Stimulated activated CD8-positive, alpha-beta memory T cell treated with anti-CD3 and anti-CD28 coated beads, Interleukin-12 subunit alpha, Interleukin-12 subunit beta, amount 100 ng/mL, for 24 hours (primary cell): Measurements from ENCODE around the gene PSME4.
"Not testable (repeated sequence)": the region's sequence is repeated elsewhere in the genome, so short reads cannot be mapped to it uniquely, and the experiment has no call there.

ENCODE experiments used
- DNase-seq: peaks from one replicate; pipeline ENCODE4 v3.0.0-alpha.2; 2020; ENCODE audit errors: extremely low read depth

The PSME4 gene

DNA sequence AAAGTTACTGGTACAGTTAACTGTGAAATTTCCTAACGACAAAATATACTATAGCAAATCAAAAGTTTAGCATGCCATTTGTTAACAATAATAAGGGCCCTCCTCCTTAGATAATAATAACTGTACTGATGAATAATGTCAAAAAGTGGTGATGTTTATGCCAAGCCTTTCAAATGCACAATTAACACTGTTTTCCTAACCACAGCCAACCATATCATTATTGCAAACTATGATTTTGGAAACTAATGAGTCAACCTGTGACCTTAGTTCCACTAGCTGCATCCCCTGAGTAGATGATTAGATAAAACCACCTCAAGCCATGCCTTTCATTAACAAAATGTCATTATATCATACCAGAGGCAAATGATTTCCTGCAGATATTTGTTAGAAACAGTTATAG is 85.9 kb downstream of the PSME4 start:
- no peak for DNase-seq

DNA sequence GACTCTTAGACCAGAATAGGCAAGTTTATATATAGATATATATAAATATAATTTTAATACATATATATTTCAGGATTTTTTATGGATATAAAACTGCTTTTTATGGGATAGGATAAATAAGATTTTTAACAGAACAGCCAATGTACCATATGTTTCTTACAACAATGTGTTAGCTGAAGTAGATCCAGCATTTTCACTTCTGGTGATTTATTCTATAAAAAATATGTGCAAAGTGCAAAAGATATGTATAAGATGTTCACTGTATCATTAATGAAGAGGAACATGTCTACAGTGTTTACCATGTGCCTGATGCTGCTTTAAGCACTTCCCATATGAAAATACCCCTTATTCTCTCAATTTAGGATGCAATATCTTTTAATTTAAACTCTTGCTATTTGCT is 88.8 kb downstream of the PSME4 start:
- no peak for DNase-seq

DNA sequence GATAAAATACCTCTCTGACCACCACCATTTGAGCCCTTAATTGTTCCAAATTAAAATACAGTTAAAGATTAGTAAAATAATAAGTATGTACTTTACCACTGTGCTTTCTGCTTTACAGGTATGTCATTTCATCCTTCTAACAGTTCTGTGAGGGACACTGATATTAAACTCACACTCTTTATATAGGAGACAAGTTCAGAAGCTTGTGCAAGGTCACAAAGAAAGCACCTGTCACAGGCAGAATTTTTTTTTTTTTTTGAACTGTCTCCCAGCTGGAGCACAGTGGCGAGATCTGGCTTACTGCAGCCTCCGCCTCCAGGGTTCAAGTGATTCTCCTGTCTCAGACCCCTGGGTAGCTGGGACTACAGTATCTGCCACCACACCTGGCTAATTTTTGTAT is 89.4 kb downstream of the PSME4 start:
- no peak for DNase-seq

DNA sequence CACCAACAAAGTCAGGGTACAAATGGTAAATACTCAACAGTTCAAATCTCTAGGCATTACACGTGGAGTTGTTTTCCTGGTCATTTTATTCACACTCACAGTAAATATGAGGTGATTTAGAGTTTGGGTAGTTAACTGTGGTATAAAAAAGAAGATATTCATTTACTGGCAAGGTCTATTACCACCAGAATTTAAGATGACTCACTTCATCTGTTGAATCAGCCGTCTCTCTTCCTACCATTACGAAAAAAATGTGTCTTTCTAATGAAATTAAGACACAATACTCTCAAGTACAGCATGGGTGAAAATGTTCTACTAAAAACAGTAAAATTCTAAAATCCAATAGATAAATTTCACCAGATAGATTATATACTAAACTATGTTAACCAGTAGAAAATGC is 90.0 kb downstream of the PSME4 start:
- DNase-seq, result no peak

DNA sequence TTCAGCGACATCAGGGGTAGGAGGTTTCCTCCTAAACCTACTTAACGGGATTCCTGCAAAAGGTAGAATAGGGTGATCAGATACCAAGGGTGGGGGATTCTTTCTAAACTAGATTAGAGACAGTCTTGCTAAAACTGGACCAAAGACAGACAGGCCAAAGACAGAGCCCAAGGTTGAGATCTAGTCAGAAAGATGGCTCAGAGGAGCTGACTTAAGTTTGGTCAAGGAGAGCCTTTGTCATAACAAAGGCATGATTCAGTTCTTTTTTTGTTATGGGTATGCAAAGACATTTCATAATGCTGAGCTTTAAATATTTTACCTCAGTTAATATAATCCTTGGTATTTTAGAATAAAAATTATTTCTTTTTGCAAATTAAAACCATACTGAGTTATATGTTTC is 93.2 kb downstream of the PSME4 start:
- DNase-seq, result no peak

DNA sequence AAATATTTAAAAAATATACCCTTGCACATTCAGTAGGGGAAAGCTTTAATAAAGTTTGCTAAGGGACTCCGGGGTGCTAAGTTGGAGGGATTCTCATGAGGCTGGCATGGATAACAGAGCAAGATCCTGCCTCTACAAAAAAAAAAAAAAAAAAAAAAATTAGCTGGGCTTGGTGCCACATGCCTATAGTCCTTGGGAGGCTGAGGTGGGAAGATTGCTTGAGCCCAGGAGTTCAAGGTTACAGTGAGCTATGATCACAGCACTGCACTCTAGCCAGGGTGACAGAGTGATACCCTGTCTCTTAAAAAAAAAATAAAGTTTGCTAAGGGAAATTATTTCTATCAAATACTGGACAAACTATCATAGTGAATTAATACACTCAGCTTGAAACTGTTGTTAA is 93.7 kb downstream of the PSME4 start:
- no peak for DNase-seq

DNA sequence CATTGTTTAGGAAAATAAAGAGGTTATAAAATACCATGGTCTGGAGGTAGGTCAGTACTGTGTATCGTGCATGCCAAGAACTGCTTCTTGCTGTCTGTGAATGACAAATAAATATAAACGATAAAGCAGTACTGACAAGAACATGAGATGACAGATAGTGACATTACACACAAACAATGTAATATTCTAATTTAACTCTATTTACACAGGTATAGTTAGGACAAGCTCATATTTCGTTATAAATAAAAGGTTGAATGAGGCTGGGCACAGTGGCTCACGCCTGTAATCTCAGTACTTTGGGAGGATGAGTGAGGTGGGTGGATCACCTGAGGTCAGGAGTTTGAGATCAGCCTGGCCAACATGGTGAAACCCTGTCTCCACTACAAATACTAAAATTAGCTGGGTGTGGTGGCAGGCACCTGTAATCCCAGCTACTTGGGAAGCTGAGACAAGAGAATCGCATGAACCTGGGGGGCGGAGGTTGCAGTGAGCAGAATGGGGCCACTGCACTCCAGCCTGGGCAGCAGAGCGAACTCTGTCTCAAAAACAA is 96.3 kb downstream of the PSME4 start:
- DNase-seq, result no peak

DNA sequence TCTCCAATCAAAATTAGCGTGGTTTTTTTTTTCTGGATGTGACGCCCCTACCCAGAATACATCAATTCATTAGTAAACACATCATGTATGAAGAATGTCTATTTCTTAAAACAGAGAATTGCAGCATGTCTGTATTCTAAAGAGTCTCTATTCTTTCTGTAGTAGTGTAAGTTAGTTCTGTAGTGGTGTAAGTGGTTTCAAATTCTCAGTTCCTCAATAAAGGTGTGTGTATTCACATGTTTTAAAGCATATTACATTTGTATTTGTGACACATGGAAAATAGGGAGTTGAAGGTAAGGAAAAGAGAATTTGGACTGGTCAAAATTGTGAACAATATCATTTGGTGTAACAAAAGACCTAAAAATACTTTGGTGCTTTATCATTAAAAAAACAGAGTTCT is 103.0 kb downstream of the PSME4 start:
- DNase-seq, result no peak

DNA sequence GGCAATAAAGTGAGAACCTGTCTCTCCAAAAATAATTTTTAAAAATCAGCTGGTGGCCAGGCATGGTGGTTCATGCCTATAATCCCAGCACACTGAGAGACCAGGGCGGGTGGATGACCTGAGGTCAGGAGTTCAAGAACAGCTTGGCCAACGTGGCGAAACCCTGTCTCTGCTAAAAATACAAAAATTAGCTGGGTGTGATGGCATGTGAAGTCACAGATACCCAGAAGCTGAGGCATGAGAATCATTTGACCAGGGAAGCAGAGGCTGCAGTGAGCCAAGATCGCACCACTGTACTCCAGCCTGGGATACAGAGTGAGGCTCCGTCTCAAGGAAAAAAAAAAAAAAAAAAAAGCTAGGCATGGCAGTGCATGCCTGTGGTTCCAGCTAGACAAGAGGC is 103.6 kb downstream of the PSME4 start:
- DNase-seq, result no peak

DNA sequence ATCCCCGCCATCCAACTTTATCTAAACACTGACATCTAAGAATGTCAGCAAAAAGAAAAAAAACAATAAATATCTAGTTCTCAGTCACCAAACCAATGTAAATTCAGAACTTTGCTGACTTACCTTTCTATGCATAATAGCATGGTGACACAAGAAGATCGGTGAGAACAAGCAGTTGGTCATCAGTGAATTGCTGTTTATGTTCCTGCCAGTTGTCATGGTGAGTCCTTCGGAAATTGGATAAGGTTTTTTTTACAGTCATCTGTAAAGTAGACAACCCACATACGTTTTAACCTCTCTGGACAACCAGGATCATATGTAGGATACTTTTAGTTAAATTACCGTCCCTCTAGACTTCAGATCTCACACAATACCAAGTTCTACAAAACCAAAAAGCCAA is 104.8 kb downstream of the PSME4 start:
- DNase-seq, result no peak

DNA sequence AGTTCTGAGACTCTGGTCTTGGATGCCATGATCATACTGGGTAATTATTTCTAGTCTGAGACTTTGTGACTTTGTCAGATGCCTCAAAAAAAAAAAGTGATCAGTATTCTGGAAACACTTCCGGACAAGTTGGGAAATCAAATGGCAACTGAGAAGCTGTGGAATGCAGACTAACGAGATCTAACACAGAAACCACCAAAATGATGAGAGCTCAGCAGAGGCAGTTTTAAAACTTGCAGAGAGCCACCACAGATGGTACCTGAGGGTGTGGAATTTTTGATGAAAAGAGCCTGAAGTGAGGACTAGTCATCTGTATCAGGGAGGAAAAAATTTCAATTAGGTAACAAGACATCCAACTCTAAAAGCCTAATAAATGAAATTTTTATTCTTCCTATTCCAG is 105.5 kb downstream of the PSME4 start:
- DNase-seq, result no peak

DNA sequence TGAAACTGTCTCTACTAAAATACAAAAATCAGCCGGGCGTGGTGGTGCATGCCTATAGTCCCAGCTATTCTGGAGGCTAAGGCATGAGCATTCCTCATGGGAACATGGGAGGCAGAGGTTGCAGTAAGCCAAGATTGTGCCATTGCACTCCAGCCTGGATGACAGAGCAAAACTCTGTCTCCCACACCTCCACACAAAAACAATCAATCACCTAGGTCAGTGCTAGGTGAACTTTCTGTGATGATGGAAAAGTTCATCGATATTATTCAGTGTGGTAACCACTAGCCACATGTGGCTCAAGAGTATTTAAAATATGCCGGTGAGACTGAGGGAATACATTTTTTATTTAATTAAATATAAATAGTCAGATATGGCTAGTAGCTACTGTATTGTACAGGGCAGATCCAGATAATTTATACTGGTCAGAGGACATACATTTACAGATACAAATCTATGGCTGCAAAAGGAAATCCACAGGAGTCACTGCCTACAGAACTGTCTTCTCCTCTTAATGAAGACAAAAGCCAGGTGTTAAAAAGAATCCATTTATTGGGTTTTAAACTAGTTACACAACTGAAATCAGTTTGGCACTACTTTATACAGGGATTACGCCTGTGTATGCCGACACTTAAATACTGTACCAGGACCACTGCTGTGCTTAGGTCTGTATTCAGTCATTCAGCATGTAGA is 107.1 kb downstream of the PSME4 start:
- DNase-seq, result no peak

DNA sequence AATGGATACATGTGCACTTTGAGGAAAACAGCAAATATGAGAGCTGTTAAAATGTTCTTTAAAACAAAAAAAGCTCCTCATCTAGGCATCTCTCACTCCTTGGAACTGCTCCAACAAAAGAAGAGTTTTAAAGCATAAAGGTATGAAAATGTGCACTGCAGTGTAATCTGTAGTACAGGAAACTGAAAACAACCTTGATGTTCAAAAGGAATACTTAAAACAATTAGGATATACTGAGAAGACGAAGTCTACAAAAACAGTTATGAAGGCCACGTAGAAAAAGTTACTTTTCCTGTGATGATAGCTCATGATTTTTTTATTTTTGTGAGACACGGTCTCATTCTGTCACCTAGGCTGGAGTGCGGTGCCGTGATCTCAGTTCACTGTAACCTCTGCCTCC is 109.0 kb downstream of the PSME4 start:
- no peak for DNase-seq

DNA sequence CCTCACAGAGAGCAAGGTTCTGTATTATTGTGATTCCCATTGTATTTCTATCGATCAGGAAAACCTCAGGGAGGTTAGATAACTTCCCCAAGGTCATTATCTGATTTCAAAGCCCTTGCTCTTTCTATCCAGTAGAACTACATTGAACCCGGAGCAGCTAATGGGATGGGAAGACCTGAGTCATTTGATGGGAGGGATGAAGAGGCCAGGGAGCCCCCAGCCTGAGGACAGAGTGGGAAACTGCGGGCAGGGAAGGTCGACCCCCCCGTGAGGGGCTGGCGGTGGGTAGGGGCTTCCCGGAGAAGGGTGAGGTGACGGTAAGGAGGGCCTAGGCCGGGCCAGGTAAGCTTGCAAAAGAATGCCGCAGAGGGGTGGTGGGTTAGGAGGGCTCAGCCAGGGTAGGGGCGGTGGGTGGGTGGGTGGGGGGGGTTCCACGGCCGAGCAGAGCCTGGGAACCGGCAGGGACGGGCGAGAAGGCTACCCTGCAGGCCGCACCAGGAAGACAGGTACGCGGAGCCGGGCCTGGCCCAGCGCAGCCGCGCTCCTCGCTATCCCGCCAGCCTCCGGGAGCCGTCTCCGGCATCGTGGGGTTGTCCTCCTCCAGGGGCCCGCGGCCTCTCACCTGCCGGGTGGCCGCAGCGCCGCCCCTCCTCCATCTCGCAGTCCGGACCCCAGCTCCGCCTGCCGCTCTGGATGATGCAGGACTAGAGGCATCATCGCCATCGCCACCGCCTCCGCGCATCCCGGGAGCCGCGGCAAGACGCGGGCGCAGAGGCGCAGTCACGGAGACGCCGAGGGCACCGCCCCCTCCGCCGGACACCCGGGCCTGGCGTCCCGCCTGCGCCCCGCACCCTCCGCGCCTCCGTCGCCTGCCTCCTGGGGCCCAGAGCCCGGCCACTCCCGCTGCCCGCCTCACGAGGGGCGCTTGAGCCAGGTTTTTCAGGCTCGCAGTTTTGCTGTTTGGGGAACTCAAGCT is 111.3 kb downstream of the PSME4 start, which contains the start of gene GPR75:
Gene GPR75 (minus strand): TSS at position 762 of the 976 bp plus-strand sequence. CDS start 5,211 bp downstream, outside the sequence.
- no peak for DNase-seq

DNA sequence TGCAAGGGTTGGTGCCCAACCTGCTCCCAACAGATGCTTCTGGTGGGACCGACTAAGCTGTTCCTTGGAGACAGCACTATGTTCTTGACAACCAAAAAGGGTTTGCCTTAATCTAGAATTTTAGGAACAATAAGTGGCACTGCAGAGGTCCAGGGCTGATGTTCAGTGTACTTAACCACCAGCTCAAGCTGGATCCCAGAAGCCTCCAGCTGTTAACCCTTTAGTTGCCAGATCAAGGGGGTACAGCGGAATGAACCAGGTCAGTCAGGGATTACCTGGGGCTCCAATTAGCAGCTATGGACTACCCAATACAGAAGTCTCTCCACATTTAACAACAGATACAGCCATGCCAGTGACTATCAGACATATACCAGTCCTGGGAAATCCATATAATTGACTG is 114.5 kb downstream of the PSME4 start:
- no peak for DNase-seq

DNA sequence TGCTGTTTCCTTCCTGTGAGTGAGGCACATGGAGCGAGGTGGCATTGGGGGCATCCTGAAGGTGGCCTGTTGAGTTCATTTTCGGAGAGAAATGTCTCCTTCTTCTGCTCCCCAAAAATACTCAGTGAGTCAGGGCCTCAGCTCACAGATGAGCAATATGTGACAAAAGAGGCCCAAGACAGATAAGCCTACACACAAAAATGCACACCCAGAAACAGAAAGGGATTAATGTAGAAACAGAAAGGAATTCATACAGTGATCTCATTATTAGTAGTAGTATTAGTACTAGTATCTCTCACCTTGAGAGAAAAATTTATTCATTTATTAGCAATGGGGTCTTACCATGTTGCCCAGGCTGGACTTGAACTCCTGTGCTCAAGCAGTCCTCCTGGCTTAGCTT is 116.1 kb downstream of the PSME4 start:
- DNase-seq, result no peak

DNA sequence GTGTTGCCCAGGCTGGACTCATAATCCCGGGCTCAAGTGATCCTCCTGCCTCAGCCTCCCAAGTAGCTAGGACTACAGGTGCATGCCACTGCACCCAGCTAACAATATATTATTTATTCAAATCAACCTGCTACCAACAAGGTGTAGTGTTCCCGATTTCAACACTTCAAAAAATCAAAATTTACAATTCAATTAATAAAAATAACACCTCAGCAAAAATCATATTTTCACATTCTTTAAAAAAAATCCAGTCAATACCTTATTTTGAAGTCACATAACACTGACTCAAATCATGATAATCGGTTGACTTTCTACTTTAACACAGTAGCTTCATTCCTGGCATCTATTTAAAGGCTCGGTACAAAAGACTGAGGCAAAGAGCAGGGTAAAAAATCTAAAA is 118.3 kb downstream of the PSME4 start:
- DNase-seq, result no peak

DNA sequence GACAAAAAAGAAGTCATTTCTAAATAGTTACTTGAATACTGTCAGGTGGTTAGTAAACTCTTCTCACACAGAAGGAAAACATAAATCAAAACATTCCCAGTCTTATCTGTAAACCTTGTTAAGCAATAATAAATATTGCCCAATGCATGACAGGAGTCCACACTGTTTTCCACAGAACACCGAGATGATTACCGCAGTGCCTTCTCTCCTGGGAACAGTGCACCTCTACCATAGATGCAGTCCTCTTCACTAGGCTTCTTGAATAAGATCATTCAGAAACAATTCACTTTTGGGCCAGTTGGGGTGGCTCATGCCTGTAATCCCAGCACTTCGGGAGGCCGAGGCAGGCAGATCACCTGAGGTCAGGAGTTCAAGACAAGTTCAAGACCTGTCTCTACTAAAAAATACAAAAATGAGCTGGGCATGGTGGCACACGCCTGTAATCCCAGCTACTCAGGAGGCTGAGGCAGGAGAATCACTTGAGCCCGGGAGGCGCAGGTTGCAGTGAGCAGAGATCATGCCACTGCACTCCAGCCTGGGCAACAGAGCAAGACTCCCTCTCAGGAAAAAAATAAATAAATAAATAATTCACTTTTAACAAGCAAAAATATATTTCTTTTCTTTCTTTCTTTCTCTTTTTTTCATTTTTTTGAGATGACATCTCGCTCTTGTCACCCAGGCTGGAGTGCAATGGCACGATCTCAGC is 119.6 kb downstream of the PSME4 start:
- DNase-seq, result not testable (repeated sequence)

DNA sequence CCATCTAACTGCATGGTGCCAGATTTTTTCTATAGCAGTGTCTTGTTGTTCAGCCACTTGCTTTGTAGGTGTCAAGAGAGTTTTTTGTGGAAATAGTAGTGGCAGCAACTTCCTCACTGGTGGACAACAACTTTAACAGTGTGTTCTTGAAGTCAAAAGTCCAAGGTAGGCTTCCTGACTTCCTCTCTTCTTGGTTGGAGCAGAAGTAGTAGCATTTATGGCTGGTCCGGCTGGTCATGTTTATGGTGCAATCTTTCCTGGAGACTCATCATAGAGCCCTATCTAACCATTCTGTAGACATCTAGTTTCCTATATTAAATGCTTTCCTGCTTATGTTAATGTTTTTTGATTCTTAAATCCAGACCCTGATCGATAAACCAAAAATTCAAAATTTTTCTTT is 122.7 kb downstream of the PSME4 start:
- DNase-seq, result no peak

DNA sequence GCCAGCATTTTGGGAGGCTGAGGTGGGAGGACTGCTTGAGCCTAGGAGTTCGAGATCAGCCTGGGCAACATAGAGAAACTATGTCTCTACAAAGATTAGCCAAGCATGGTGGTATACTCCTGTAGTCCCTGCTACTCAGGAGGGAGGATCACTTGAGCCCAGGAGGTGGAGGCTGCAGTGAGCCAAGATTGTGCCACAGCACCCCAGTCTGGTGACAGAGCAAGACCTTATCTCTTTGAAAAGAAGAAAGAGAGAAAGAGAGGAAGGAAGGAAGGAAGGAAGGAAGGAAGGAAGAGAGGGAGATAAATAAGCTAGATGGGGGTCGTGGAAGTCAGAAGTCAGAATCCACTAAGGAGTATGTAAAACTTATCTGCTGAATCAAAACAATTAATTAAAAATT is 127.2 kb downstream of the PSME4 start:
- DNase-seq, result no peak

DNA sequence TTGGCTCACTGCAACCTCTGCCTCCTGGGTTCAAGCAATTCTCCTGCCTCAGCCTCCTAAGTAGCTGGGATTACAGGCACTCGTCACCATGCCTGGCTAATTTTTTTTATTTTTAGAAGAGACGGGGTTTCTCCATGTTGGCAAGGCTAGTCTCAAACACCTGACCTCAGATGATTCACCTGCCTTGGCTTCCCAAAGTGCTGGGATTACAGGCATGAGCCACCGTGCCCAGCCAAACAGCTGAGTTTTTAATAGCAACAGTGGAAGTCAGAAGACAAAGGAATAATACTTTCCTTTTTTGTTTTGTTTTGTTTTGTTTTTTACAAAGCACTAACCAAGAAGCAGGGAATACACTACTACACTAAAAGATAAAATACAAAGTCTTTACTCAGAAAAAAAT is 127.9 kb downstream of the PSME4 start:
- DNase-seq, result no peak

DNA sequence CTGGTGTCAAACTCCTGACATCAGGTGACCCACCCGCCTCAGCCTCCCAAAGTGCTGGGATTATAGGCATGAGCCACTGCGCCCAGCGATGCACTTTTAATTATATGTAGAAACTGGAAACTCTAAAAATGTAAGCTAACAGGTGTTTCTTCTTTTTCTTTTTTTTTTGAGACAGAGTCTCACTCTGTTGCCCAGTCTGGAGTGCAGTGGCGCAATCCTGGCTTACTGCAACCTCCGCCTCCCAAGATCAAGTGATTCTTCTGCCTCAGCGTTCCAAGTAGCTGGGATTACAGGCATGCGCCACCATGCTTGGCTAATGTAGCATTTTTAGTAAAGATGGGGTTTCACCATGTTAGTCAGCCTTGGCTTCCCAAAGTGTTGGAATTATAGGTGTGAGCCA is 129.1 kb downstream of the PSME4 start:
- DNase-seq, result not testable (repeated sequence)
